ENCODE measurements around the gene GRID1.

Gene GRID1

GRCh38 chr10:86205306-86206239 is 161.0 kb downstream of the GRID1 start:
- no peak for DNase-seq

- DNase-seq = no peak
These were observed 161.9 kb downstream of the GRID1 start for GRCh38 chr10:86204421-86205305.

- DNase-seq = peak; percentile 19
These were observed 163.3 kb downstream of the GRID1 start for GRCh38 chr10:86203162-86203905.

- DNase-seq = no peak
These were observed 164.3 kb downstream of the GRID1 start for GRCh38 chr10:86202226-86202735.

- no peak for DNase-seq
These were observed 165.7 kb downstream of the GRID1 start for GRCh38 chr10:86200867-86201266.

- no peak for DNase-seq
These were observed 166.3 kb downstream of the GRID1 start for GRCh38 chr10:86200269-86200668.

GRCh38 chr10:86199041-86199440 is 167.6 kb downstream of the GRID1 start:
- no peak for DNase-seq

GRCh38 chr10:86198271-86198670 is 168.3 kb downstream of the GRID1 start:
- no peak for DNase-seq

- no peak for DNase-seq
These were observed 169.3 kb downstream of the GRID1 start for GRCh38 chr10:86197166-86197790.

- no peak for DNase-seq
These were observed 171.0 kb downstream of the GRID1 start for GRCh38 chr10:86195521-86196157.

- no peak for DNase-seq
These were observed 171.9 kb downstream of the GRID1 start for GRCh38 chr10:86194684-86195083.

GRCh38 chr10:86193841-86194240 is 172.8 kb downstream of the GRID1 start:
- DNase-seq = no peak

GRCh38 chr10:86192691-86193090 is 173.9 kb downstream of the GRID1 start:
- no peak for DNase-seq

GRCh38 chr10:86192147-86192546 is 174.4 kb downstream of the GRID1 start:
- DNase-seq = no peak

- no peak for DNase-seq
These were observed 174.9 kb downstream of the GRID1 start for GRCh38 chr10:86191686-86192085.

GRCh38 chr10:86191166-86191565 is 175.4 kb downstream of the GRID1 start:
- DNase-seq = no peak

GRCh38 chr10:86190291-86190690 is 176.3 kb downstream of the GRID1 start:
- no peak for DNase-seq

- DNase-seq = no peak
These were observed 176.7 kb downstream of the GRID1 start for GRCh38 chr10:86189891-86190290.

- no peak for DNase-seq
These were observed 177.6 kb downstream of the GRID1 start for GRCh38 chr10:86188796-86189558.

GRCh38 chr10:86188326-86188725 is 178.3 kb downstream of the GRID1 start:
- DNase-seq = no peak

Data from stimulated activated CD4-positive, alpha-beta T cell treated with anti-CD3 and anti-CD28 coated beads, Interleukin-15, amount 100 ng/mL, for 24 hours (primary cell).